GM12873 (cell line): ENCODE results near the gene CRK.

Experiments used
- CTCF ChIP-seq: IDR thresholded peaks from 2 replicates; pipeline ENCODE4 v1.5.1; 2012; ENCODE audit warnings: low read depth, mild to moderate bottlenecking, moderate library complexity, low read length, control low read depth; ENCODE audit not compliant: insufficient read depth; ENCODE audit errors: missing control alignments

The CRK gene

GRCh38 chr17:1484676-1485422, 28.8 kb upstream of the CRK start:
- peak; percentile 27 for TF ChIP-seq CTCF

- TF ChIP-seq CTCF = no peak
Observed at GRCh38 chr17:1484060-1484535, 28.1 kb upstream of the CRK start.

- no peak for TF ChIP-seq CTCF
Observed at GRCh38 chr17:1482680-1483079, 26.6 kb upstream of the CRK start.

GRCh38 chr17:1481736-1482135, 25.7 kb upstream of the CRK start:
- TF ChIP-seq CTCF = no peak

GRCh38 chr17:1480747-1481465, 24.9 kb upstream of the CRK start:
- no peak for TF ChIP-seq CTCF

- TF ChIP-seq CTCF = no peak
Observed at GRCh38 chr17:1478418-1478817, 22.4 kb upstream of the CRK start.

GRCh38 chr17:1475321-1475854, 19.4 kb upstream of the CRK start:
- no peak for TF ChIP-seq CTCF
